ENCODE measurements around the gene CALML3. TPM values are rescaled to one million over a fixed set of nuclear protein-coding genes. Genes with fewer than 3 reads are reported as not detected.

The CALML3 gene
- total and polyA plus RNA-seq, 2 of the 13 experiments (the other 11 are each of a cell fraction or from before 2014, with no cell fraction given) = not detected

DNA sequence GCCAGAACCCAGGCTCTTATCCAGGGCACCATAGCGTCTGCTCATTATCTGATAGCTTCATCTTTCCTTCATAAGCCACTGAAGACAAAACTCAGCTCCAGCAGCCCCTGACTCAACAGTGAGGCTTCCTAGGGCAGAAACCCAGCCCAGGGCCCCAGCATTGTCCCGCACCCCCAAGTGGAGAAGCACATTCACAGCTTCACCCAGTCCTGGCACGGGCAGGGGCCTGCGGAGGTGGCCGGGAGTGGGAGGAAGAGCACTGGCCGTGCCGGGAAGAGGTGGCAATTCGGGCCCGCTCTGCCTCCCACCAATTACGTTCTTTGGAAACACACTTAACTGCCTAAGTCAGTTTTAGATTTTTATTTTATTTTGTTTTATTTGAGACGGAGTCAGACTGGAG is 15.1 kb upstream of the CALML3 start (continued):
- TF ChIP-seq, protein P1, sequence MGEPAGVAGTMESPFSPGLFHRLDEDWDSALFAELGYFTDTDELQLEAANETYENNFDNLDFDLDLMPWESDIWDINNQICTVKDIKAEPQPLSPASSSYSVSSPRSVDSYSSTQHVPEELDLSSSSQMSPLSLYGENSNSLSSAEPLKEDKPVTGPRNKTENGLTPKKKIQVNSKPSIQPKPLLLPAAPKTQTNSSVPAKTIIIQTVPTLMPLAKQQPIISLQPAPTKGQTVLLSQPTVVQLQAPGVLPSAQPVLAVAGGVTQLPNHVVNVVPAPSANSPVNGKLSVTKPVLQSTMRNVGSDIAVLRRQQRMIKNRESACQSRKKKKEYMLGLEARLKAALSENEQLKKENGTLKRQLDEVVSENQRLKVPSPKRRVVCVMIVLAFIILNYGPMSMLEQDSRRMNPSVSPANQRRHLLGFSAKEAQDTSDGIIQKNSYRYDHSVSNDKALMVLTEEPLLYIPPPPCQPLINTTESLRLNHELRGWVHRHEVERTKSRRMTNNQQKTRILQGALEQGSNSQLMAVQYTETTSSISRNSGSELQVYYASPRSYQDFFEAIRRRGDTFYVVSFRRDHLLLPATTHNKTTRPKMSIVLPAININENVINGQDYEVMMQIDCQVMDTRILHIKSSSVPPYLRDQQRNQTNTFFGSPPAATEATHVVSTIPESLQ (CRISPR knock-in tag; conservative IDR thresholded peaks at IDR 0.05) = no peak
- TF ChIP-seq, protein P2, sequence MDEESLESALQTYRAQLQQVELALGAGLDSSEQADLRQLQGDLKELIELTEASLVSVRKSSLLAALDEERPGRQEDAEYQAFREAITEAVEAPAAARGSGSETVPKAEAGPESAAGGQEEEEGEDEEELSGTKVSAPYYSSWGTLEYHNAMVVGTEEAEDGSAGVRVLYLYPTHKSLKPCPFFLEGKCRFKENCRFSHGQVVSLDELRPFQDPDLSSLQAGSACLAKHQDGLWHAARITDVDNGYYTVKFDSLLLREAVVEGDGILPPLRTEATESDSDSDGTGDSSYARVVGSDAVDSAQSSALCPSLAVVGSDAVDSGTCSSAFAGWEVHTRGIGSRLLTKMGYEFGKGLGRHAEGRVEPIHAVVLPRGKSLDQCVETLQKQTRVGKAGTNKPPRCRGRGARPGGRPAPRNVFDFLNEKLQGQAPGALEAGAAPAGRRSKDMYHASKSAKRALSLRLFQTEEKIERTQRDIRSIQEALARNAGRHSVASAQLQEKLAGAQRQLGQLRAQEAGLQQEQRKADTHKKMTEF (CRISPR knock-in tag; IDR thresholded peaks at IDR 0.05) = no peak
- TF ChIP-seq, protein P3, sequence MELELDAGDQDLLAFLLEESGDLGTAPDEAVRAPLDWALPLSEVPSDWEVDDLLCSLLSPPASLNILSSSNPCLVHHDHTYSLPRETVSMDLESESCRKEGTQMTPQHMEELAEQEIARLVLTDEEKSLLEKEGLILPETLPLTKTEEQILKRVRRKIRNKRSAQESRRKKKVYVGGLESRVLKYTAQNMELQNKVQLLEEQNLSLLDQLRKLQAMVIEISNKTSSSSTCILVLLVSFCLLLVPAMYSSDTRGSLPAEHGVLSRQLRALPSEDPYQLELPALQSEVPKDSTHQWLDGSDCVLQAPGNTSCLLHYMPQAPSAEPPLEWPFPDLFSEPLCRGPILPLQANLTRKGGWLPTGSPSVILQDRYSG (CRISPR knock-in tag; IDR thresholded peaks at IDR 0.05) = no peak
- TF ChIP-seq, protein P4, sequence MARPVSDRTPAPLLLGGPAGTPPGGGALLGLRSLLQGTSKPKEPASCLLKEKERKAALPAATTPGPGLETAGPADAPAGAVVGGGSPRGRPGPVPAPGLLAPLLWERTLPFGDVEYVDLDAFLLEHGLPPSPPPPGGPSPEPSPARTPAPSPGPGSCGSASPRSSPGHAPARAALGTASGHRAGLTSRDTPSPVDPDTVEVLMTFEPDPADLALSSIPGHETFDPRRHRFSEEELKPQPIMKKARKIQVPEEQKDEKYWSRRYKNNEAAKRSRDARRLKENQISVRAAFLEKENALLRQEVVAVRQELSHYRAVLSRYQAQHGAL (CRISPR knock-in tag; IDR thresholded peaks at IDR 0.05; ENCODE audit: not compliant biosample characterization) = no peak
- TF ChIP-seq RORA (CRISPR knock-in tag; IDR thresholded peaks at IDR 0.05) = no peak
- no peak for TF ChIP-seq ZNF558 (CRISPR knock-in tag; IDR thresholded peaks at IDR 0.05; ENCODE audit: borderline replicate concordance)
- TF ChIP-seq FOSL2 (CRISPR knock-in tag; IDR thresholded peaks at IDR 0.05) = no peak
- no peak for TF ChIP-seq ZNF274 (CRISPR knock-in tag; IDR thresholded peaks at IDR 0.05)
- no peak for TF ChIP-seq MEIS2 (CRISPR knock-in tag; IDR thresholded peaks at IDR 0.05)
- no peak for TF ChIP-seq ZIK1 (CRISPR knock-in tag; IDR thresholded peaks at IDR 0.05; ENCODE audit: borderline replicate concordance, low read depth)

Measured in HepG2 (cell line).